Measurements from ENCODE around the gene ETV1.

Gene ETV1

GRCh38 chr7:13963925-13964324 is 25.5 kb downstream of the ETV1 start:
- in situ Hi-C loops (cut with MboI; ENCODE audit: low pct_unique_long_range_greater_than_20kb, low sequenced_read_pairs, unreplicated experiment) = no loop called here
- DNase-seq (ENCODE audit: low spot score) = no peak
- TF ChIP-seq, protein P1, sequence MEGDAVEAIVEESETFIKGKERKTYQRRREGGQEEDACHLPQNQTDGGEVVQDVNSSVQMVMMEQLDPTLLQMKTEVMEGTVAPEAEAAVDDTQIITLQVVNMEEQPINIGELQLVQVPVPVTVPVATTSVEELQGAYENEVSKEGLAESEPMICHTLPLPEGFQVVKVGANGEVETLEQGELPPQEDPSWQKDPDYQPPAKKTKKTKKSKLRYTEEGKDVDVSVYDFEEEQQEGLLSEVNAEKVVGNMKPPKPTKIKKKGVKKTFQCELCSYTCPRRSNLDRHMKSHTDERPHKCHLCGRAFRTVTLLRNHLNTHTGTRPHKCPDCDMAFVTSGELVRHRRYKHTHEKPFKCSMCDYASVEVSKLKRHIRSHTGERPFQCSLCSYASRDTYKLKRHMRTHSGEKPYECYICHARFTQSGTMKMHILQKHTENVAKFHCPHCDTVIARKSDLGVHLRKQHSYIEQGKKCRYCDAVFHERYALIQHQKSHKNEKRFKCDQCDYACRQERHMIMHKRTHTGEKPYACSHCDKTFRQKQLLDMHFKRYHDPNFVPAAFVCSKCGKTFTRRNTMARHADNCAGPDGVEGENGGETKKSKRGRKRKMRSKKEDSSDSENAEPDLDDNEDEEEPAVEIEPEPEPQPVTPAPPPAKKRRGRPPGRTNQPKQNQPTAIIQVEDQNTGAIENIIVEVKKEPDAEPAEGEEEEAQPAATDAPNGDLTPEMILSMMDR (IDR thresholded peaks at IDR 0.05; ENCODE audit: extremely low read depth, insufficient read depth, missing control alignments) = no peak

GRCh38 chr7:13955494-13955893 is 34.0 kb downstream of the ETV1 start:
- DNase-seq (ENCODE audit: low spot score) = no peak
- TF ChIP-seq, protein P1 (IDR thresholded peaks at IDR 0.05; ENCODE audit: extremely low read depth, insufficient read depth, missing control alignments) = no peak
- in situ Hi-C loops (cut with MboI; ENCODE audit: low pct_unique_long_range_greater_than_20kb, low sequenced_read_pairs, unreplicated experiment) = no loop called here

DNA sequence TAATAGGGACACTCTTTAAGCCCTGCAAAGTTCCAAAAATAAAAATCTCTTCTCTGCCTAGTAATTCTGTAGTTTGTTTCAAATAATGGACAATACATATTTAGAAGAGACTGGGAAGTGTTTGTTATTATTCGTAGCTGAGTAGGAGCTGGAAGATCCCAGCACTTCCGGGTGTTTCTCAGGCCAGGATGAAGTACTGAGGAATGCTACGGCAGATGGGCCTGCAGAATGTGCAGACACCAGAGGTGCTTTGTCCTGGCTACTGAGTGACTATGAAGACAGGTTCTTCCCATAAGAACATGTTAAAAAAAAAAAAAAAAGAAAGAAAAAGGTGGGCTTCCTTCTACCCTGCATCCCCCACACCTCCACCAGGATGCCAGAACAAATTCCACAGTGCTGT is 36.1 kb downstream of the ETV1 start:
- TF ChIP-seq, protein P1 (IDR thresholded peaks at IDR 0.05; ENCODE audit: extremely low read depth, insufficient read depth, missing control alignments) = no peak
- in situ Hi-C loops (cut with MboI; ENCODE audit: low pct_unique_long_range_greater_than_20kb, low sequenced_read_pairs, unreplicated experiment) = no loop called here

DNA sequence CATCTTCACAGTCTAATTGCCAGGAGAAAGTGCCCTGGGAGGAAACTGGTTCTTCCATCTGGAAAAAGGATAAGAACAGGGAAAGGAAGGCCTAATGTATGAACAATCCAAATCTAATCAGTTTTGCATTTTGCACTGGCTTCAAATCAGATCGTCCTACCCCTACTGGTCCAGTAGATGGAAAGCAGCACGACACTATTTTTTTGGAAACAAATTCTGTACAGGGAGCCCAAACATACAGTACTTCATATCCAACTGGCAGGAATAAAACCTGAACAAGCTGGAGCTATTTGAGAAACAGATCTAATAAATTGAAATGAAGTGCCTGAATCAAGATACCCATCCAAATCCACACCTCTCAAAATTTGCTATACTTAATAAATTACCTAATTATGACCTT is 36.5 kb downstream of the ETV1 start:
- TF ChIP-seq, protein P1 (IDR thresholded peaks at IDR 0.05; ENCODE audit: extremely low read depth, insufficient read depth, missing control alignments) = no peak
- in situ Hi-C loops (cut with MboI; ENCODE audit: low pct_unique_long_range_greater_than_20kb, low sequenced_read_pairs, unreplicated experiment) = no loop called here
- DNase-seq (ENCODE audit: low spot score) = no peak

More for the DNA sequence above, 36.1 kb downstream of the ETV1 start:
- DNase-seq (ENCODE audit: low spot score) = no peak

GRCh38 chr7:13949939-13950338 is 39.5 kb downstream of the ETV1 start:
- in situ Hi-C loops (cut with MboI; ENCODE audit: low pct_unique_long_range_greater_than_20kb, low sequenced_read_pairs, unreplicated experiment) = no loop called here
- no peak for DNase-seq (ENCODE audit: low spot score)
- TF ChIP-seq, protein P1 (IDR thresholded peaks at IDR 0.05; ENCODE audit: extremely low read depth, insufficient read depth, missing control alignments) = no peak

- TF ChIP-seq, protein P1 (IDR thresholded peaks at IDR 0.05; ENCODE audit: extremely low read depth, insufficient read depth, missing control alignments) = no peak
- DNase-seq (ENCODE audit: low spot score) = no peak
- in situ Hi-C loops (cut with MboI; ENCODE audit: low pct_unique_long_range_greater_than_20kb, low sequenced_read_pairs, unreplicated experiment) = no loop called here
Measured at GRCh38 chr7:13949445-13949844, 40.0 kb downstream of the ETV1 start.

Measured in GM13977 (cell line).